Activated CD8-positive, alpha-beta memory T cell treated with anti-CD3 and anti-CD28 coated beads for 24 hours (primary cell): Measurements from ENCODE around the gene ATRX.

Source experiments
- DNase-seq: peaks from one replicate; pipeline ENCODE4 v3.0.0-alpha.2; 2020

The ATRX gene

DNA sequence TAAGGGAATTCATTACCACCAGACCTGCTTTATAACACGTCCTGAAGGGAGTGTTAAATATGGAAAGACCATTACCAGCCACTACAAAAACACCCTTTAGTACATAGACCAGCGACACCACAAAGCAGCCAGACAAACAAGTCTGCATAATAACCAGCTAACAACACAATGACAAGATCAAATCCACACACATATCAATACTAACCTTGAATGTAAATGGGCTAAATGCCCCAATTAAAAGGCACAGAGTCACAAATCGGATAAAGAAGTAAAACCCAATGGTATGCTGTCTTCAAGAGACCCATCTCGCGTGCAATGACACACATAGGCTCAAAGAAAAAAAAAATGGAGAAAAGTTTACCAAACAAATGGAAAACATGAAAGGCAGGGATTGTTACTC is 302.0 kb downstream of the ATRX start:
- DNase-seq = no peak

DNA sequence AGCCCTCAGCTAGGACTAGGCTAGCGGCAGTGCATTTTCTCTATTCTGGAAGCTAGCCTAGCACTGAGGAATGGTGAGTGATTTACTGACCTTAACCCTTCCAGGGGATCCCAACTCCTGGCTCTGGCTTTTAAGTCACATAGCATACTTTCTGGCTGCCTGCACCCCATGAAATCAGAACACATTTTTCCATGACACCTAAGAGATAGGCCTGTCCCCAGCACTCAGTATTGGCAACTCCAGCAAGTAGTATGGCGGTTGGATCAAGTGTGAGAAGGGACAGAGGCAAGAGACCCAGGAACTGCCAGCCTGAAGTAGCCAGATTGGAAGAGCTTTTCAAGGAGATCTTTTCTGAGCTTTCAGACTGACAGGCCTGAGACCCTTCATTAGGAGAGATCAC is 330.6 kb downstream of the ATRX start:
- DNase-seq = no peak
